Upper lobe of right lung (tissue), 1 donor: Measurements from ENCODE around the gene OR10A5. TPM values are rescaled to one million over a fixed set of nuclear protein-coding genes. Genes with fewer than 3 reads are reported as not detected.

Experiments used
- ATAC-seq: fragments of 200-7000 bp; cut with Tn5 transposase; one replicate; pipeline ENCODE4 v1.9.1; 2020; ENCODE audit warnings: mild to moderate bottlenecking, moderate library complexity
- DNase-seq: peaks from one replicate; pipeline ENCODE4 v3.0.0-alpha.2; 2020
- H3K27ac ChIP-seq: fragments of 200-600 bp; one replicate; pipeline ENCODE4 v1.8.0; 2022
- H3K27me3 ChIP-seq: fragments of 200-600 bp; one replicate; pipeline ENCODE4 v1.8.0; 2022; ENCODE audit warnings: mild to moderate bottlenecking
- H3K36me3 ChIP-seq: fragments of 200-600 bp; one replicate; pipeline ENCODE4 v1.8.0; 2022
- H3K4me1 ChIP-seq: fragments of 200-600 bp; one replicate; pipeline ENCODE4 v1.8.0; 2022
- H3K4me3 ChIP-seq: fragments of 200-600 bp; one replicate; pipeline ENCODE4 v1.8.0; 2022; ENCODE audit warnings: mild to moderate bottlenecking
- H3K9me3 ChIP-seq: fragments of 200-600 bp; one replicate; pipeline ENCODE4 v1.8.0; 2022
- CTCF ChIP-seq: fragments of 200-600 bp; IDR thresholded peaks from one replicate; pipeline ENCODE4 v1.8.0; 2022; ENCODE audit warnings: antibody characterized with exemption
- intact Hi-C: fragments of 100-400 bp; cut with DNase I; formaldehyde crosslinking; loops from one replicate; pipeline ENCODE4 v1.11.0; 2022
- total RNA-seq: library from RNA; stranded (reverse); fragmentation: NEBNext Ultra II Directional; extraction: Animal tissue kit (Norgen Biotek cat#: 25700); gene quantifications from one replicate; pipeline ENCODE4 v1.2.1, GENCODE V29; 2021
- donor health status: DM: no; HTN: yes; CAD: no; lungs with severe emphysema.

The OR10A5 gene
- total RNA-seq, 1 donor from 2014 or later: not detected

GRCh38 chr11:6818967-6819366 lies 26.5 kb upstream of the OR10A5 start:
- Histone ChIP-seq H3K4me1 (no peaks in the 10 kb centered on the region), H3K27me3 (no peaks in the 10 kb centered on the region), H3K4me3 (no peak overlapping the region), H3K36me3 (no peaks in the 10 kb centered on the region), H3K27ac (no peak overlapping the region), H3K9me3 (no peaks in the 10 kb centered on the region)
- DNase-seq (no peak), ATAC-seq (no peak)
- TF ChIP-seq CTCF: no peak
- intact Hi-C loops: no loop called here

GRCh38 chr11:6824136-6824823 lies 21.2 kb upstream of the OR10A5 start:
- H3K36me3 ChIP-seq: no peaks in the 10 kb centered on the region
- DNase-seq (no peak), ATAC-seq (no peak)
- H3K9me3 ChIP-seq: no peaks in the 10 kb centered on the region
- H3K4me1 ChIP-seq: no peaks in the 10 kb centered on the region
- H3K27ac ChIP-seq: no peak overlapping the region
- H3K27me3 ChIP-seq: no peaks in the 10 kb centered on the region
- intact Hi-C loops: no loop called here
- no peak overlapping the region for H3K4me3 ChIP-seq
- TF ChIP-seq CTCF: no peak

GRCh38 chr11:6825231-6825744 lies 20.2 kb upstream of the OR10A5 start:
- ATAC-seq: no peak
- Histone ChIP-seq H3K27me3 (no peaks in the 10 kb centered on the region), H3K4me3 (no peak overlapping the region), H3K9me3 (no peaks in the 10 kb centered on the region), H3K4me1 (no peaks in the 10 kb centered on the region), H3K27ac (no peak overlapping the region), H3K36me3 (no peaks in the 10 kb centered on the region)
- no peak for TF ChIP-seq CTCF
- no peak for DNase-seq
- intact Hi-C loops: no loop called here

- no peak for TF ChIP-seq CTCF
- intact Hi-C loops: no loop called here
- H3K27me3 ChIP-seq: no peaks in the 10 kb centered on the region
Measured at GRCh38 chr11:6828103-6828502, 17.4 kb upstream of the OR10A5 start.

GRCh38 chr11:6833356-6833755 lies 12.1 kb upstream of the OR10A5 start:
- no peaks in the 10 kb centered on the region for H3K4me1 ChIP-seq
- intact Hi-C loops: no loop called here
- H3K9me3 ChIP-seq: no peaks in the 10 kb centered on the region
- no peak for TF ChIP-seq CTCF
- no peak overlapping the region for H3K4me3 ChIP-seq
- H3K27ac ChIP-seq: no peak overlapping the region
- no peak for DNase-seq
- no peaks in the 10 kb centered on the region for H3K36me3 ChIP-seq
- ATAC-seq: no peak
- no peaks in the 10 kb centered on the region for H3K27me3 ChIP-seq

More at GRCh38 chr11:6828103-6828502, 17.4 kb upstream of the OR10A5 start:
- H3K27ac ChIP-seq: no peak overlapping the region
- H3K4me1 ChIP-seq: no peaks in the 10 kb centered on the region
- H3K36me3 ChIP-seq: no peaks in the 10 kb centered on the region
- no peak overlapping the region for H3K4me3 ChIP-seq
- no peaks in the 10 kb centered on the region for H3K9me3 ChIP-seq
- ATAC-seq (no peak), DNase-seq (no peak)
